ENCODE measurements around the gene ATP2A3.
"Not testable (repeated sequence)": the region's sequence is repeated elsewhere in the genome, so short reads cannot be mapped to it uniquely, and the experiment has no call there.

ATP2A3 gene

GRCh38 chr17:3964203-3965117 lies at the start of gene ATP2A3:
Gene ATP2A3 (minus strand): TSS chr17:3964437. CDS start chr17:3964291, 146 bp downstream.
- no peak for DNase-seq

DNA sequence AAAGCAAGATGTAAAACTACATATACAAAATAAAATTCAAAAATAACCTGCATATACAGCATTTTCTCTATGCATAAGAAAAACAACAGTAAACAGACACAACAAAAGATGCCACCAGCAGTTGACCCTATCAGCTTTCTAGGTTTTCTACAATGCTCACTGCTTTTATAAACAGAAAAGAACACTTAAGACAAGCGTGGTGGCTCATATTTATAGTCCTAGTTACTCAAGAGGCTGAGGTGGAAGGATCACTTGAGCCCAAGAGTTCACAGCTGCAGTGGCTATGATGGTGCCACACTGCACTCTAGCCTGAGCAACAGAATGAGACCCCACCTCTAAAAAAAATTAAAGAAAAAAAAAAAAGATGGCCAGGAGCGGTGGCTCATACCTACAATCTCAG lies 46.5 kb upstream of the ATP2A3 start:
- DNase-seq = no peak

- no peak for DNase-seq
These were observed 45.0 kb upstream of the ATP2A3 start for GRCh38 chr17:4009186-4009785.

- DNase-seq = no peak
These were observed 44.4 kb upstream of the ATP2A3 start for GRCh38 chr17:4008441-4009185.

GRCh38 chr17:4008082-4008435 lies 43.8 kb upstream of the ATP2A3 start:
- DNase-seq = no peak

DNA sequence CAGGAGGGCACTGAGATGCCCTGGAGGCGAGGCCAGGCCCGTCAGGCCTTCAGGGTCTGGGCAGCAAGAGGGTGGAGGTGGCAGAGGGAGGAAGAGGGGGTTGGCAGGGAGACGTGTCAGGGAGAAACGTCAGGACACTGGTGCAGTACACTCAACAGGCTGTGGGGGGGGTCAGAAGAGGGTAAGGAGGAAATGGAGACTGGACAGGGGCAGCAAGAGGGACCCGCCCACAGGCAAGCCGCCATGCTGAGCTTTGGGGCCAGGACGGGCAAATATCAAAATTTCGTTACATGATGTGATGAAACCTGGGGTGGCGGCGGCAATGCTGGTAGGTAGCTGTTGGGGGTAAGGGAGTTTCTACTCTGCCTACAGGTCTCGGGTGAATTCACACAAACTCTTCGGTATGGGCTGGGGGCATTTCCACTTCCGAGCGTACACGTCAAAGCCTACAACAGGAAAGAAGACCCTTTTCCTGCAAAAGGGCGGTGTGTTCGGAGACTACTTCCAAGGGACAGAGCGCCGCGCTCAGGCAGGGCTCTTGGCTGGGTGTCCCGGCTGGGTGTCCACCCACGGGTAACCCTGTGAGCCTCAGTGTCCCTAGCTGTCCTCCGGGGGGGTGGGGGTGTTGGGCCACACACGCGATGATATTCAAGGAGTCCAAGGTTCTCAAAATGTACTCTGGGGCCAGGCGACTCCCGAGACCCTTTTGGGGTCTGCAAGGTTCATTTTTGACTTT lies 43.3 kb upstream of the ATP2A3 start:
- DNase-seq = no peak

- DNase-seq = no peak
These were observed 42.5 kb upstream of the ATP2A3 start for GRCh38 chr17:4006745-4007211.

DNA sequence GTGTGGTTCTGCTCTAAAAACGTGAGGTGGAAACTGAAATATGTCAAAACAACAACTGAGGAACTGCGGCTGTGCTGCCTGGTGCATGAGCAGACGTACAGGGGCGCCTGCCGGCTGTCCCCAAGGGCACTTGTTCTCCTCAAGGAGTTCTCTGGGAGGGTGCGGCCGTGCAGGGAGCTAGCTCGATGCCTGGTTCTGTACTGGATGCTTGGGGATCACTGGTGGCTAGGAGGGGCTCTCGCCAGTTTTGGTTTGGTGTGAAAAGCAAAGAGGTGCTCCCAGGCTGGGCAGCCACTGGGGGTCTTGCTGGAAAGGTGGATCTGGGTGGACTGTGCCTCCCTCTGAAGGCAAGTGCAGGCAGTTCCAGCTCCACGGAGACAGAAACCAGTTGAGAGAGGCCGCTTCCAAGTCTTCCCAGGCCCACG lies 41.9 kb upstream of the ATP2A3 start:
- DNase-seq = no peak

DNA sequence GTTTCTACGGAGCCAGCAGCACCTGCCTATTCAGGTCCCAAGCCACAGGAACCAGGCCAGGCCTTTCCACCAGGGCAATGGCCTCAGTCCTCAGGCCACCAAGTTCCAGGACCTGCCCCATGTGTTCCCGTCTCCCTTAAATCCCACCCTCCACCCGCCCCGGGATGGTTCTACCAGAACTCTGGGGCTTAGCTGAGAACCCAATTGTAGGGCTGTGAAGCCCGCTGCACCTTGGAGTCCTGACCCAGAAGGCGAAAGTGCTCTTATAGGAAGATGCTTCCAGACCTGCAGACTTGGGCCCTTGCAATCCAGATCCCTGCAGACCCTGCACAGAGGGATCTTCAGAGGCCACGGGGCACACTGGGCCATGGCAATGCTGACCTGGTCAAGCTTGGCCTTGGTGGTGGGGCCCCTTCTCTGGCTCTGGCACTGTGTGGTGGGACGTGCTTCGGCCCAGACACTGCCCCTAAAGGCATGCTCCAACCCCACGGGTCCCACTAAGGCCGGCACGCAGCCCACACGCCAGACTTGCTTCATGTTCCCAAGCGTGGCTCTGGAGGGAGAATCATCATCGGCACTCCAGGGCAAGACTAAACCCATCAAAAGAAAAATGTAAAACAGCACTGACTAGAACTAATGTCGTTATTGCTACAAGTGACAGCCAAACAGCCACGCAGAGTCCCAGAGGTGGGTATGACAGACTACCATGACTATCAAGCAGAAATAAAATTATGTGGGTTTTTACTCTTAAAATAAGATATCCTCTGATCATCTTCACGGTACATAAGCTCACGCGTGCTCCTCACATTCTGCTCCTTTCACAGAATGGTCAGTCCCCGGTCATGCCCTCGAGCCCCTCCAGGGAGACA lies 41.3 kb upstream of the ATP2A3 start:
- no peak for DNase-seq

GRCh38 chr17:4004517-4005295 lies 40.5 kb upstream of the ATP2A3 start:
- DNase-seq = no peak

DNA sequence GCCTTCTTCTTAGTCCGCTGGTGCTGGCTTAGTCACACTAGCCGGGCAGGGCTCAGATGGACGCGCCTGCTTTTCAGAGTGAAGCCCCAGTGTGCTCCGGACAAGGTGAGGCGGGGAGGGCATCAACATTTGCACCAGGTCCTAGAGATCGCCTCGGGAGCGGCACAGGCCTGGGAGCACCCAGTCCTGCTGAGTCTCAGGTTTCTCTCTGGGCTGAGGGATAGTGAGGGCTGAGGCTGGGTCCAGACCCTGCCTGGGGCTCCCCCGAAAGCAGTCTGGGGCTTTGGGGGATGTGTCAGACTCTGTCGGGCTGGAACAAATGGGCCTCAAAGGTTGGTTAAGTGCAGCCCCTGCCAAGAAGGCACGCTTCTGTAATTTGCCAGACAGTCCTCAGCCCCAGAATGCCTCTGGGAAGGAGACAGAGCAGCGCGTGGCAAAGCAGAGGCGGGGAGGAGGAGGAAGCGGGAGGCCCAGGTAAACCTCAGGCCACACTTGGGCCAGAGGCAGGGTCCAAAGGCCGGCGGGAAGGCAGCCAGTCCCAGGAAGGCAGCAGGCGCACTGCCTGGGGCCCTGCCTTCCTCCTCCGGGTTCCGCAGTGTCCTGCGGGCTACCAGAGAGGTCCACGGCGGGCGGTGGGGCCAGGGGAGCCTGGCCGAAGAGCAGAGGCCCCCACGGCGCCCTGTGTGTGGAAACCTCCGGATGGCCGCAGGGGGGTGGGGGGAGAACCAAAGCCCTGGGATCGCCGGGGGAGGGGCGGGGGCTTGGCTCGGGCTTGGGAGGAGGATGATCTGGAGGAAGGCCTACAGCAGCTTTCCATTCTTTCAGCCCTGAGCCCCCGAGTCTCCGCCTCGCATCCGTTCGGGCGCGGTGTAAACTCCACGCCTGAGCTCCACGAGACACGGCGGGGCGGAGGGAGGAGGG lies 39.5 kb upstream of the ATP2A3 start:
- no peak for DNase-seq

DNA sequence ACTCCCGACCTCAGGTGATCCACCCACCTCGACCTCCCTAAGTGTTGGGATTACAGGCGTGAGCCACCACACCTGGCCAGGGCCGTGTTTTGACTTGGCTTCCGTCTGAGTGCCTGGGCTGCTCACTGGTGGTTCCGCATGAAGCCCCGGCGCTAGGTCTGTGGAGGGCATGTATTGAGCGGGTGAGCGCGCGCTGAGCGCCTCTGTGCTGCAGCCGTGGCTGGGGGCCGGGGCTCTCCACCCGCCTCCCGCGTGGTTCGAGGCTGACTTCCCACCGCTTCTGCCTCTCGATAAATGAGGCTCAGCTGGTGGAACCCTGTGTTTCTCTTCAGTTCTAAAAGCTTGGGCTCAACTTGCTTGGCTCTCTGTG lies 38.9 kb upstream of the ATP2A3 start:
- DNase-seq = no peak

- no peak for DNase-seq
These were observed 36.9 kb upstream of the ATP2A3 start for GRCh38 chr17:4001048-4001590.

- DNase-seq = no peak
These were observed 34.2 kb upstream of the ATP2A3 start for GRCh38 chr17:3998436-3998835.

GRCh38 chr17:3995067-3995466 lies 30.8 kb upstream of the ATP2A3 start:
- no peak for DNase-seq

GRCh38 chr17:3994221-3994576 lies 30.0 kb upstream of the ATP2A3 start:
- no peak for DNase-seq

DNA sequence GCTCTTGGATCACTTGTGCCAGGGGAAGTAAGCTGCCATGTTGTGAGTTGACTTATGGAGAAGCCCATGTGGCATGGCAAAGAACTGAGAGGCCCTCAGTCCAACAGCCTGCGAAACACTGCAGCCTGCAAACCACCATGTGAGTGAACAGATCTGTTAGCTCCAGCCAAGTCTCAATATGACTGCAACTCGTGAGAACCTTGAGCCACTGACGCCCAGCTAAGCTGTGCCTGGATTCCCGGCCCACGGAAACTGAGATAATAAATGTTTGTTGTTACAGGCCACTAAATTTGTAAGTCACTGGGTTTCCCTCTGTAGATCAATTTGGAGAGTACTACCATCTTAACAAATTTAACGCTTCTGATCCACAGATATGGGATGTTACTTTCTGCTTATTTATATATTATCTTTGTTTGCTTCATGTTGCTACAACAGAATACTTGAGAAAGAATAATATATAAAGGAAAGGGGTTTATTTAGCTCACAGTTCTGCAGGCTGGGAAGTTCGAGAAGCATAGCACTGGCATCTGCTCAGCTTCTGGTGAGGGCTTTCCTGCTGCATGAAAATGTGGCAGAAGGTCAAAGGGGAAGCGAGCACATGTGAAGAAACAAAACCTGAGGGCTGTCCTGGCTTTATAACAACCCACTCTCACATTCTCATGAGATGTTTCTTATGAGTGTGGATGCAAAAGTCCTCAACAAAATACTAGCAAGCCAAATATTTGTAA lies 29.4 kb upstream of the ATP2A3 start:
- DNase-seq = no peak

DNA sequence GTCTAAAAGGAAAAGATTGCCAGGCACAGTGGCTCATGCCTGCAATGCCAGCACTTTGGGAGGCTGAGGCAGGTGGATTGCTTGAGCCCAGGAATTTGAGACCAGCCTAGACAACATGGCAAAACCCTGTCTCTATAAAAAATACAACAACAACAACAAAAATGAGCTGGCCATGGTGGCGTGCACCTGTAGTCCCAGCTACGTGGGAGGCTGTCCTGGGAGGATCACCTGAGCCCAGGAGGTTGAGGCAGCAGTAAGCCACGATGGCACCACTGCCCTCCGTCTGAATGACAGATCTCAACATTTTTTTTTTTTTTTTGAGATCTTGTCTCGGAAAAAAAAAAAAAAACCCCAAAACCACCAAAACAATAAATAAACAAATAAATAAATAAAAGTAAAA lies 28.1 kb upstream of the ATP2A3 start:
- DNase-seq = no peak

GRCh38 chr17:3991699-3992098 lies 27.5 kb upstream of the ATP2A3 start:
- not testable (repeated sequence) for DNase-seq
